ENCODE measurements around the gene DECR2. TPM values are rescaled to one million over a fixed set of nuclear protein-coding genes. Genes with fewer than 3 reads are reported as not detected.

The DECR2 gene
- total and polyA plus RNA-seq, 2 of the 4 experiments (the other 2 are of a cell fraction) = 3.9 to 26.7 TPM

- H2BK5ac ChIP-seq (ENCODE audit: low read depth, low read length, poor library complexity, severe bottlenecking) = no peak overlapping the region
- peaks cover 9% of the 10 kb centered on the region for H3K4me1 ChIP-seq (ENCODE audit: control insufficient read depth, insufficient read depth, low read length)
- no peak overlapping the region for H2BK20ac ChIP-seq (ENCODE audit: low read depth, low read length)
- ChIA-PET POLR2A (ENCODE audit: unreplicated experiment) (no interaction called here), CTCF (no interaction called here)
- in situ Hi-C loops (cut with MboI; ENCODE audit: low sequenced_read_pairs) = no loop called here
- H2AK5ac ChIP-seq (ENCODE audit: low read depth, low read length) = 0 out of 2 replicates have a peak overlapping the region, but pooled peaks have one; percentile 15
- H4K20me1 ChIP-seq (ENCODE audit: insufficient read depth, low read length) = peaks cover 33% of the 10 kb centered on the region
- H4K5ac ChIP-seq (ENCODE audit: low read depth, low read length) = no peak overlapping the region
- dilution Hi-C loops (cut with HindIII; ENCODE audit: low sequenced_read_pairs, unreplicated experiment) = no loop called here
- no peak overlapping the region for H3K4me3 ChIP-seq (ENCODE audit: insufficient read depth, low read depth, low read length)
- no peak overlapping the region for H3K18ac ChIP-seq (ENCODE audit: low read depth, low read length)
- no peak overlapping the region for H3K4ac ChIP-seq (ENCODE audit: low read depth, low read length)
- H2BK15ac ChIP-seq (ENCODE audit: low read depth, low read length) = no peak overlapping the region
- ATAC-seq (ENCODE audit: low read depth) (peak; percentile 46), DNase-seq (no peak)
- H2AK9ac ChIP-seq (replicated peaks; ENCODE audit: low read depth, low read length, poor library complexity) = no peak overlapping the region
- H4K91ac ChIP-seq (ENCODE audit: insufficient read depth, low read depth, low read length) = no peak overlapping the region
- peaks cover 22 to 57% of the 10 kb centered on the region in 2 experiments for H3K79me1 ChIP-seq (ENCODE audit: low read depth in 1 of 2, low read length in 2 of 2)
- H3K27me3 ChIP-seq (ENCODE audit: control insufficient read depth, insufficient read depth, low read length) = no peaks in the 10 kb centered on the region
- H4K8ac ChIP-seq (ENCODE audit: low read depth in 2 of 2, low read length in 2 of 2) = no peak overlapping the region
- no peak overlapping the region; the same call in 1 of the 2 replicates for H3K23ac ChIP-seq (ENCODE audit: low read depth, low read length)
- TF ChIP-seq CEBPB (IDR thresholded peaks at IDR 0.05; ENCODE audit: low read depth, low read length) (no peak), POLR2A (IDR thresholded peaks at IDR 0.05; ENCODE audit: low read depth, low read length) (no peak), MAFK (IDR thresholded peaks at IDR 0.05; ENCODE audit: low read depth, low read length) (no peak), CHD1 (IDR thresholded peaks at IDR 0.05; ENCODE audit: low read depth, low read length) (no peak), BHLHE40 (IDR thresholded peaks at IDR 0.05; ENCODE audit: low read depth, low read length) (no peak), SMC3 (IDR thresholded peaks at IDR 0.05; ENCODE audit: low read depth, low read length) (no peak), MXI1 (IDR thresholded peaks at IDR 0.05; ENCODE audit: borderline replicate concordance, low read depth, low read length) (no peak), RFX5 (IDR thresholded peaks at IDR 0.05; ENCODE audit: low read depth, low read length) (no peak), RCOR1 (IDR thresholded peaks at IDR 0.05; ENCODE audit: insufficient replicate concordance, low read length) (no peak), MAZ (IDR thresholded peaks at IDR 0.05; ENCODE audit: borderline replicate concordance, low read depth, low read length) (no peak), NFE2L2 (IDR thresholded peaks at IDR 0.05; ENCODE audit: low read depth, low read length) (no peak), ELK1 (IDR thresholded peaks at IDR 0.05; ENCODE audit: borderline replicate concordance, low read depth, low read length) (no peak), RAD21 (IDR thresholded peaks at IDR 0.05; ENCODE audit: low read length) (no peak), USF2 (IDR thresholded peaks at IDR 0.05; ENCODE audit: low read depth, low read length) (no peak), CTCF (conservative IDR thresholded peaks at IDR 0.05; ENCODE audit: low read depth, low read length) (no peak), FOS (IDR thresholded peaks at IDR 0.05; ENCODE audit: low read depth, low read length) (no peak)
- intact Hi-C loops (cut with micrococcal nuclease) = no loop called here
- H2BK120ac ChIP-seq (ENCODE audit: low read depth, low read length) = no peak overlapping the region
- no peak overlapping the region for H3K4me2 ChIP-seq (ENCODE audit: low read depth, low read length)
- H3K56ac ChIP-seq (ENCODE audit: extremely low read depth, insufficient read depth, low read length) = no peak overlapping the region
- peaks cover 10% of the 10 kb centered on the region for H3K36me3 ChIP-seq (ENCODE audit: control insufficient read depth, insufficient read depth, low read length)
- 82% methylated on average over 8 of the region's 14 CpGs; no CpG with 5 or more reads in 1 of the 2 experiments for WGBS, 2 experiments (ENCODE audit: extremely low coverage in 2 of 2, insufficient read length in 1 of 2)
- H3K9me3 ChIP-seq (ENCODE audit: control insufficient read depth, insufficient read depth, low read length) = no peaks in the 10 kb centered on the region
- H3K9me1 ChIP-seq (ENCODE audit: insufficient read depth, low read length) = peaks cover 14% of the 10 kb centered on the region; the same call in 1 of the 2 replicates
- peak overlapping the region; percentile 7; the same call in 1 of the 2 replicates for H3K14ac ChIP-seq (replicated peaks; ENCODE audit: low read depth, low read length)
- no peak overlapping the region for H3K9ac ChIP-seq (ENCODE audit: low read depth, low read length)
- BruUV-seq (replicated peaks) = no TSS peak
- H2AFZ ChIP-seq (replicated peaks; ENCODE audit: low read length, poor library complexity) = no peak overlapping the region
- H3K27ac ChIP-seq (ENCODE audit: insufficient read depth, low read length) = peak overlapping the region; percentile 40; the same call in 1 of the 2 replicates
These were observed 56.2 kb downstream of the DECR2 start for GRCh38 chr16:457732-458400.

Data from IMR-90 (cell line).